Neuron (in vitro differentiated cells): Measurements from ENCODE around the gene PIGW.

Experiments used
- H2AFZ ChIP-seq: one replicate; pipeline ENCODE4 v1.6.1; 2013; ENCODE audit warnings: low read depth, mild to moderate bottlenecking, inconsistent platforms, low read length, moderate library complexity
- H3K27me3 ChIP-seq: one replicate; pipeline ENCODE4 v1.6.1; 2013; ENCODE audit warnings: low read length; ENCODE audit not compliant: insufficient read depth
- H3K36me3 ChIP-seq: one replicate; pipeline ENCODE4 v1.6.1; 2013; ENCODE audit warnings: low read length; ENCODE audit not compliant: insufficient read depth
- H3K4me1 ChIP-seq: one replicate; pipeline ENCODE4 v1.6.1; 2013; ENCODE audit warnings: low read length; ENCODE audit not compliant: insufficient read depth
- H3K4me3 ChIP-seq: 2 replicates; pipeline ENCODE4 v1.5.1; 2013; ENCODE audit warnings: mild to moderate bottlenecking, low read length, moderate library complexity
- H3K9me3 ChIP-seq: one replicate; pipeline ENCODE4 v1.6.1; 2013; ENCODE audit warnings: low read length

The PIGW gene

DNA sequence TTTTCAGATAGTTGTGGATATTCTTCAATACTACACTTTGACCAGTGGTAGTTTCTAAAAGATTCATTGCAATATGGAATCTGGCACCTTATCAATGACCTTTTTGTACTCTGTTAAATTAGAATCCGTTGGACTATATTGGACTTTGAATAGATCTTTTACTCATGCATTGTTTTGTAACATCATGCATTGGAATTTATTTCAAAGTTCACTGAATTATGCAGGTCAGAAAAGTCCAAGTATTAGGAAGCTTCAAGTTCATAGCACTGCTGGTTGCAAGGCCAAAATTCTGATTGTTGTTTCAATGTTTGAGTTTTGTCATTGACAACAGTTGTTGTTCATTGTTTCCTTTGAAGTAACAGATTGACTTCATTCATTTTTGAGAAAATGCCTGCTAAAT lies 49.0 kb downstream of the PIGW start:
- Histone ChIP-seq H2AFZ (no peak overlapping the region), H3K9me3 (no peaks in the 10 kb centered on the region), H3K36me3 (peaks cover 78% of the 10 kb centered on the region), H3K4me3 (no peak overlapping the region), H3K27me3 (no peaks in the 10 kb centered on the region), H3K4me1 (no peaks in the 10 kb centered on the region)

DNA sequence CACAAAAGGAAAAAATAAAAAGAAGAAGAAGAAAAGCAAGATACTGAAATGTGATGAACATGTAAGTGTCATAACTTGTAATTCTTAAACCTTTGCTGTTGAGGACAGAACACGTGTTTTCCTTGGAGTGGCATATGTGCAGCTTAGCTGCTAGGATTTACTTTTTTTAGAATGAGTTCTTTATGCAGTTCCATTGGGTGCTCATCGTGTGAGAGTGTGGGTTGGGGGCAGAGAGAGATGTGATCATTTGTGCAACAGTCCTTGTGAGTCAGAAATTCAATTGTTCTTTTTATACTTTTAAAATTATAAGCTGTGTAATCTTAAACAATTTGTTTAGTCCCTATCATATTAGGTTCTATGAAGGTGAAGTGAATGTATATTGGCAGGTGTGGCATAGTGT lies 51.4 kb downstream of the PIGW start:
- H3K27me3 ChIP-seq = no peaks in the 10 kb centered on the region
- H3K9me3 ChIP-seq = no peaks in the 10 kb centered on the region
- no peak overlapping the region for H2AFZ ChIP-seq
- H3K4me3 ChIP-seq = no peak overlapping the region
- H3K36me3 ChIP-seq = peaks cover 70% of the 10 kb centered on the region
- H3K4me1 ChIP-seq = peaks cover 2% of the 10 kb centered on the region
